ENCODE data around the gene FBXO28. TPM values are rescaled to one million over a fixed set of nuclear protein-coding genes. Genes with fewer than 3 reads are reported as not detected.
A peak's percentile ranks its signal among the peaks of the same experiment; 100 is the strongest.

FBXO28 gene
- total and polyA plus RNA-seq, 10 of the 15 experiments (the other 5 are each of a cell fraction or from before 2014, with no cell fraction given): 4.3 to 23.2 (median 18.4) TPM

DNA sequence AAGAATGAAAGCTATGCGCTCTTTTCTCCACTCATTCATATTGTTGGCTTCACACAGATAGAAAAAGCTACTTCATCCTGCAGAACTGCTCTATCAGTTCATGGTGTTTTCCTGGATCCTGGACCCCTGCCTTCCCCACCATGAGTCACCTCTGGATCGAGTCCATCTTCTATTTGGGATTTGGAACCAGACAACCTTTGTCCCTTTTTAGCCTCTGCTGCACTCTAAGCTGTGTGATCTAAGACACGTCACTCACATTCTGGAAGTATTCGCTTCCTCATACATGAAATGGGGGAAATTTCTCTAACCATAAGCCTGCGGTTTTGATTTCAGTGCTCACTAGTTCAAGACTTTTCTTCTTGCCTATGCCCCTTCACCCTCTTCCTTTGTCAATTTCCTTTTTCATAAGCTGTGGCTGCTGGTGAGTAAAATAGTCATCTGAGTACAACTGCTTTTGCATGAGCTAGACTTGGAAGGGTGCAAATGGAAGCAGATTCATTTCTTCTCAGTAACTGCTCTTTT is 55.0 kb downstream of the FBXO28 start (continued):
- TF ChIP-seq YBX1 (IDR thresholded peaks at IDR 0.05) (no peak), SPI1 (IDR thresholded peaks at IDR 0.05; ENCODE audit: borderline replicate concordance, insufficient read depth, low read depth, low read length) (peak; percentile 87; the same call in 1 of the 2 replicates), LARP7 (IDR thresholded peaks at IDR 0.05) (no peak), SMARCA5 (IDR thresholded peaks at IDR 0.05) (no peak), RB1 (IDR thresholded peaks at IDR 0.05; ENCODE audit: borderline replicate concordance) (no peak), HDAC2 (IDR thresholded peaks at IDR 0.05) (no peak), CBX3 (IDR thresholded peaks at IDR 0.05; ENCODE audit: borderline replicate concordance, low read depth) (no peak), CBX5 (IDR thresholded peaks at IDR 0.05; ENCODE audit: low read depth) (no peak), CHD4 (IDR thresholded peaks at IDR 0.05) (no peak), ZNF207 (IDR thresholded peaks at IDR 0.05; ENCODE audit: borderline replicate concordance) (no peak), ZSCAN29 (IDR thresholded peaks at IDR 0.05) (no peak), HDAC6 (IDR thresholded peaks at IDR 0.05; ENCODE audit: unreplicated experiment) (no peak), RFX5 (IDR thresholded peaks at IDR 0.05; ENCODE audit: low read depth, low read length) (no peak), EZH2 (IDR thresholded peaks at IDR 0.05; ENCODE audit: borderline replicate concordance, control insufficient read depth, low read depth, low read length) (no peak), TBL1XR1 (IDR thresholded peaks at IDR 0.05; ENCODE audit: low read depth, low read length) (no peak), PAX8 (IDR thresholded peaks at IDR 0.05) (no peak), ESRRA (IDR thresholded peaks at IDR 0.05; ENCODE audit: low read length) (no peak), MEF2B (IDR thresholded peaks at IDR 0.05; ENCODE audit: partially characterized antibody, poor library complexity, severe bottlenecking) (peak; percentile 16), PML (IDR thresholded peaks at IDR 0.05; ENCODE audit: low read length) (0 out of 2 replicates have a peak, but pooled peaks have one; percentile 42), IKZF2 (IDR thresholded peaks at IDR 0.05) (peak; percentile 95)
- TF ChIP-seq, protein P1, sequence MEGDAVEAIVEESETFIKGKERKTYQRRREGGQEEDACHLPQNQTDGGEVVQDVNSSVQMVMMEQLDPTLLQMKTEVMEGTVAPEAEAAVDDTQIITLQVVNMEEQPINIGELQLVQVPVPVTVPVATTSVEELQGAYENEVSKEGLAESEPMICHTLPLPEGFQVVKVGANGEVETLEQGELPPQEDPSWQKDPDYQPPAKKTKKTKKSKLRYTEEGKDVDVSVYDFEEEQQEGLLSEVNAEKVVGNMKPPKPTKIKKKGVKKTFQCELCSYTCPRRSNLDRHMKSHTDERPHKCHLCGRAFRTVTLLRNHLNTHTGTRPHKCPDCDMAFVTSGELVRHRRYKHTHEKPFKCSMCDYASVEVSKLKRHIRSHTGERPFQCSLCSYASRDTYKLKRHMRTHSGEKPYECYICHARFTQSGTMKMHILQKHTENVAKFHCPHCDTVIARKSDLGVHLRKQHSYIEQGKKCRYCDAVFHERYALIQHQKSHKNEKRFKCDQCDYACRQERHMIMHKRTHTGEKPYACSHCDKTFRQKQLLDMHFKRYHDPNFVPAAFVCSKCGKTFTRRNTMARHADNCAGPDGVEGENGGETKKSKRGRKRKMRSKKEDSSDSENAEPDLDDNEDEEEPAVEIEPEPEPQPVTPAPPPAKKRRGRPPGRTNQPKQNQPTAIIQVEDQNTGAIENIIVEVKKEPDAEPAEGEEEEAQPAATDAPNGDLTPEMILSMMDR (IDR thresholded peaks at IDR 0.05 in 2 of 3, conservative IDR thresholded peaks at IDR 0.05 in 1 of 3; ENCODE audit: control insufficient read depth in 2 of 3, extremely low read depth in 1 of 3, insufficient read depth in 1 of 3, low read depth in 3 of 3, low read length in 3 of 3): no peak
- TF ChIP-seq, protein P2, sequence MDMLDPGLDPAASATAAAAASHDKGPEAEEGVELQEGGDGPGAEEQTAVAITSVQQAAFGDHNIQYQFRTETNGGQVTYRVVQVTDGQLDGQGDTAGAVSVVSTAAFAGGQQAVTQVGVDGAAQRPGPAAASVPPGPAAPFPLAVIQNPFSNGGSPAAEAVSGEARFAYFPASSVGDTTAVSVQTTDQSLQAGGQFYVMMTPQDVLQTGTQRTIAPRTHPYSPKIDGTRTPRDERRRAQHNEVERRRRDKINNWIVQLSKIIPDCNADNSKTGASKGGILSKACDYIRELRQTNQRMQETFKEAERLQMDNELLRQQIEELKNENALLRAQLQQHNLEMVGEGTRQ (IDR thresholded peaks at IDR 0.05; ENCODE audit: borderline replicate concordance, low read depth, low read length): no peak
- TF ChIP-seq, protein P3, sequence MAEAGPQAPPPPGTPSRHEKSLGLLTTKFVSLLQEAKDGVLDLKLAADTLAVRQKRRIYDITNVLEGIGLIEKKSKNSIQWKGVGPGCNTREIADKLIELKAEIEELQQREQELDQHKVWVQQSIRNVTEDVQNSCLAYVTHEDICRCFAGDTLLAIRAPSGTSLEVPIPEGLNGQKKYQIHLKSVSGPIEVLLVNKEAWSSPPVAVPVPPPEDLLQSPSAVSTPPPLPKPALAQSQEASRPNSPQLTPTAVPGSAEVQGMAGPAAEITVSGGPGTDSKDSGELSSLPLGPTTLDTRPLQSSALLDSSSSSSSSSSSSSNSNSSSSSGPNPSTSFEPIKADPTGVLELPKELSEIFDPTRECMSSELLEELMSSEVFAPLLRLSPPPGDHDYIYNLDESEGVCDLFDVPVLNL (IDR thresholded peaks at IDR 0.05; ENCODE audit: low read depth, low read length): no peak
- TF ChIP-seq, protein P4, sequence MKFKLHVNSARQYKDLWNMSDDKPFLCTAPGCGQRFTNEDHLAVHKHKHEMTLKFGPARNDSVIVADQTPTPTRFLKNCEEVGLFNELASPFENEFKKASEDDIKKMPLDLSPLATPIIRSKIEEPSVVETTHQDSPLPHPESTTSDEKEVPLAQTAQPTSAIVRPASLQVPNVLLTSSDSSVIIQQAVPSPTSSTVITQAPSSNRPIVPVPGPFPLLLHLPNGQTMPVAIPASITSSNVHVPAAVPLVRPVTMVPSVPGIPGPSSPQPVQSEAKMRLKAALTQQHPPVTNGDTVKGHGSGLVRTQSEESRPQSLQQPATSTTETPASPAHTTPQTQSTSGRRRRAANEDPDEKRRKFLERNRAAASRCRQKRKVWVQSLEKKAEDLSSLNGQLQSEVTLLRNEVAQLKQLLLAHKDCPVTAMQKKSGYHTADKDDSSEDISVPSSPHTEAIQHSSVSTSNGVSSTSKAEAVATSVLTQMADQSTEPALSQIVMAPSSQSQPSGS (IDR thresholded peaks at IDR 0.05; ENCODE audit: low read length): peak; percentile 87
- TF ChIP-seq, protein P5, sequence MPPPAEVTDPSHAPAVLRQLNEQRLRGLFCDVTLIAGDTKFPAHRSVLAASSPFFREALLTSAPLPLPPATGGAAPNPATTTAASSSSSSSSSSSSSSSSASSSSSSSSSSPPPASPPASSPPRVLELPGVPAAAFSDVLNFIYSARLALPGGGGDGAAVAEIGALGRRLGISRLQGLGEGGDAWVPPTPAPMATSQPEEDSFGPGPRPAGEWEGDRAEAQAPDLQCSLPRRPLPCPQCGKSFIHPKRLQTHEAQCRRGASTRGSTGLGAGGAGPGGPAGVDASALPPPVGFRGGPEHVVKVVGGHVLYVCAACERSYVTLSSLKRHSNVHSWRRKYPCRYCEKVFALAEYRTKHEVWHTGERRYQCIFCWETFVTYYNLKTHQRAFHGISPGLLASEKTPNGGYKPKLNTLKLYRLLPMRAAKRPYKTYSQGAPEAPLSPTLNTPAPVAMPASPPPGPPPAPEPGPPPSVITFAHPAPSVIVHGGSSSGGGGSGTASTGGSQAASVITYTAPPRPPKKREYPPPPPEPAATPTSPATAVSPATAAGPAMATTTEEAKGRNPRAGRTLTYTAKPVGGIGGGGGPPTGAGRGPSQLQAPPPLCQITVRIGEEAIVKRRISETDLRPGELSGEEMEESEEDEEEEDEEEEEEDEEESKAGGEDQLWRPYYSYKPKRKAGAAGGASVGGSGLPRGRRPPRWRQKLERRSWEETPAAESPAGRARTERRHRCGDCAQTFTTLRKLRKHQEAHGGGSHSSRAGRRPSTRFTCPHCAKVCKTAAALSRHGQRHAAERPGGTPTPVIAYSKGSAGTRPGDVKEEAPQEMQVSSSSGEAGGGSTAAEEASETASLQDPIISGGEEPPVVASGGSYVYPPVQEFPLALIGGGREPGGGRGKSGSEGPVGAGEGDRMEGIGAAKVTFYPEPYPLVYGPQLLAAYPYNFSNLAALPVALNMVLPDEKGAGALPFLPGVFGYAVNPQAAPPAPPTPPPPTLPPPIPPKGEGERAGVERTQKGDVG (CRISPR knock-in tag; IDR thresholded peaks at IDR 0.05): no peak
